Lower lobe of right lung (tissue), 2 donors: ENCODE results near the gene CKAP2L. TPM values are rescaled to one million over a fixed set of nuclear protein-coding genes. Genes with fewer than 3 reads are reported as not detected.
A peak's percentile ranks its signal among the peaks of the same experiment; 100 is the strongest.

Experiments
- ATAC-seq, 2 donors: fragments of 200-7000 bp; cut with Tn5 transposase; one replicate each; pipeline ENCODE4 v1.9.1; 2020 to 2022; ENCODE audit warnings: mild to moderate bottlenecking in 2 of 2, moderate library complexity in 2 of 2
- DNase-seq: peaks from one replicate; pipeline ENCODE4 v3.0.0-alpha.2; 2020
- H3K27ac ChIP-seq: fragments of 200-600 bp; one replicate; pipeline ENCODE4 v1.8.0; 2022
- H3K27me3 ChIP-seq: fragments of 200-600 bp; one replicate; pipeline ENCODE4 v1.8.0; 2022; ENCODE audit warnings: low read depth
- H3K36me3 ChIP-seq: fragments of 200-600 bp; one replicate; pipeline ENCODE4 v1.8.0; 2022; ENCODE audit warnings: mild to moderate bottlenecking
- H3K4me1 ChIP-seq: fragments of 200-600 bp; one replicate; pipeline ENCODE4 v1.8.0; 2022
- H3K4me3 ChIP-seq: fragments of 200-600 bp; one replicate; pipeline ENCODE4 v1.8.0; 2022; ENCODE audit warnings: mild to moderate bottlenecking
- H3K9me3 ChIP-seq: fragments of 200-600 bp; one replicate; pipeline ENCODE4 v1.8.0; 2022
- intact Hi-C: fragments of 100-400 bp; cut with DNase I; formaldehyde crosslinking; loops from one replicate; pipeline ENCODE4 v1.11.0; 2022
- total RNA-seq: library from RNA; stranded (reverse); fragmentation: NEBNext Ultra II Directional; extraction: Animal tissue kit (Norgen Biotek cat#: 25700); gene quantifications from one replicate; pipeline ENCODE4 v1.2.1, GENCODE V29; 2021
- TF ChIP-seq, protein P1 (sequence below): fragments of 200-600 bp; IDR thresholded peaks from one replicate; pipeline ENCODE4 v1.8.0; 2022; ENCODE audit warnings: antibody characterized with exemption, mild to moderate bottlenecking
- donor health status: DM: no; HTN: yes; CAD: no; lungs with severe emphysema.

The CKAP2L gene
- total RNA-seq, 1 donor from 2014 or later: 1.3 TPM

DNA sequence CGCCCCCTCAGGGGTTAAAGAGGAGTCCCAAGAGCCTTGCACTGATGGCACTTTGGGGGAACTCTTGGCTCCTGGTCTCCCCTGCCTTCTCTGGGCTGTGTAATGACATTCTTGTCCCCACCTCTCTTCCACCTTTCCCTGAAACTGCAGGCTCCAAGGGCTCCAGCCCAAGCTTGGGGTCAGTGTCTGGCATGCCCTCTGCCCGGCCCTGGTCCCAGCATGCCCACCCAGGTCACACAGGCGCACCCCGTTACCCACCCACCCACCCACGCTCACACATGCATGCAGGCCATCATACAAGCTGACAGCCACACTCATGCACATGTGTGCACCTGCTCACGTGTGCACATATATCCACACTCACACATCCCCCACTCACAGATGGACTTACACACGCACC lies 50.5 kb downstream of the CKAP2L start:
- Histone ChIP-seq H3K9me3 (no peaks in the 10 kb centered on the region), H3K36me3 (no peaks in the 10 kb centered on the region), H3K4me1 (peaks cover under 1% of the 10 kb centered on the region), H3K27me3 (no peaks in the 10 kb centered on the region), H3K27ac (no peak overlapping the region), H3K4me3 (no peak overlapping the region)
- intact Hi-C loops: no loop called here
- DNase-seq: no peak
- no peak for ATAC-seq
- TF ChIP-seq, protein P1, sequence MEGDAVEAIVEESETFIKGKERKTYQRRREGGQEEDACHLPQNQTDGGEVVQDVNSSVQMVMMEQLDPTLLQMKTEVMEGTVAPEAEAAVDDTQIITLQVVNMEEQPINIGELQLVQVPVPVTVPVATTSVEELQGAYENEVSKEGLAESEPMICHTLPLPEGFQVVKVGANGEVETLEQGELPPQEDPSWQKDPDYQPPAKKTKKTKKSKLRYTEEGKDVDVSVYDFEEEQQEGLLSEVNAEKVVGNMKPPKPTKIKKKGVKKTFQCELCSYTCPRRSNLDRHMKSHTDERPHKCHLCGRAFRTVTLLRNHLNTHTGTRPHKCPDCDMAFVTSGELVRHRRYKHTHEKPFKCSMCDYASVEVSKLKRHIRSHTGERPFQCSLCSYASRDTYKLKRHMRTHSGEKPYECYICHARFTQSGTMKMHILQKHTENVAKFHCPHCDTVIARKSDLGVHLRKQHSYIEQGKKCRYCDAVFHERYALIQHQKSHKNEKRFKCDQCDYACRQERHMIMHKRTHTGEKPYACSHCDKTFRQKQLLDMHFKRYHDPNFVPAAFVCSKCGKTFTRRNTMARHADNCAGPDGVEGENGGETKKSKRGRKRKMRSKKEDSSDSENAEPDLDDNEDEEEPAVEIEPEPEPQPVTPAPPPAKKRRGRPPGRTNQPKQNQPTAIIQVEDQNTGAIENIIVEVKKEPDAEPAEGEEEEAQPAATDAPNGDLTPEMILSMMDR: no peak

DNA sequence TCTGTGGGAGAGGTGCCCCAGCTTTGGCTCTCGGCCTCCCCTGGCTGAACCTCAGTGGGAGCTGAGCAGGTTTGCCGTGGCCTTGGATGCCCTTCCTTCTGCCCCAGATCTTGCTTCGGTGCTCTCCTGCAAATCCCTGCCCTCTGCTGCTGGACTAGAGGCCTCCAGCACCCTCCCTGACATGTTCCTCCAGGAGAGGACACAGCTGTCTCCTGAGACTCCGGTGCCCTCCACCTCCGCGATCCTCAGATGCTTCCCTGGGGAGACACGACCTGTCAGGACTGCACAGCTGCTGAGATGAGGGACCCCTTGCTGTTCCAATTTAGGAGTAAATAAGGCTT lies 50.9 kb downstream of the CKAP2L start:
- no peak overlapping the region for H3K4me3 ChIP-seq
- H3K27me3 ChIP-seq: no peaks in the 10 kb centered on the region
- TF ChIP-seq, protein P1: no peak
- H3K27ac ChIP-seq: no peak overlapping the region
- H3K36me3 ChIP-seq: no peaks in the 10 kb centered on the region
- intact Hi-C loops: no loop called here
- no peak for ATAC-seq
- no peak for DNase-seq
- peaks cover 4% of the 10 kb centered on the region for H3K4me1 ChIP-seq
- no peaks in the 10 kb centered on the region for H3K9me3 ChIP-seq

DNA sequence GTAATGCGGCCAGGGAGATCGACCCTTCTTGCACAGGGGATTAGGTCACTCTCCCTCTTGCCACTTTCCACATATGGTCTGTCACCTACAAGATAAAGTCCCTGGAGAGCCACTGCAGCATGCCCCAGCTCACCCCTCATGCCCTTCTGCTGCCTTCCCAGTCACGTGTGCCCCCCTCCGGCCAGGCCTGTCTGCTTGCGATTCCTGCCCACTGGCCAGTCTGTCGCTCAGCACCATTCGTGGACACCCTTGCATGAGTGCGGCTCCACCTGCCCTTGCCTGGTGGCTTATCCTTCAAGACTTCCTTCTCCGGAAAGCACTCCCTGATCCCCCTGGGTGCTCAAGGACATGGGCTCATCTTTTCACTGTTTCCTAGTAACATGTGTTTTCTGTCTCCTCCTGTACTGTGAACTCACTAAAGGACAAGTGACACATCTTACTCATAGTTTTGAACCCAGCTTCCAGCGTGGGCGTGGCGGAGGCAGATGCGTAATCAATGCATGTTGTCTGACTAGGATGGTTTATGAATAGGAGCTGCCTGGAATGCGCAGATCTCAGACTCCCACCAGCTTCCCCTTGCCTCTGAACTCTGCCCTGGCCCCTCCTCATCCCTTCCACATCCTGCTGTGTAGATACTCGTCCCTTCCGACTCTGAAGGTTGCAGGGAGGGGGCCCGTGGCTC lies 51.4 kb downstream of the CKAP2L start:
- H3K36me3 ChIP-seq: no peaks in the 10 kb centered on the region
- no peaks in the 10 kb centered on the region for H3K27me3 ChIP-seq
- no peak overlapping the region for H3K4me3 ChIP-seq
- TF ChIP-seq, protein P1: no peak
- H3K4me1 ChIP-seq: peaks cover 7% of the 10 kb centered on the region
- DNase-seq: no peak
- H3K27ac ChIP-seq: no peak overlapping the region
- H3K9me3 ChIP-seq: no peaks in the 10 kb centered on the region
- peak; percentile 7 to 28 for ATAC-seq
- intact Hi-C loops: no loop called here

DNA sequence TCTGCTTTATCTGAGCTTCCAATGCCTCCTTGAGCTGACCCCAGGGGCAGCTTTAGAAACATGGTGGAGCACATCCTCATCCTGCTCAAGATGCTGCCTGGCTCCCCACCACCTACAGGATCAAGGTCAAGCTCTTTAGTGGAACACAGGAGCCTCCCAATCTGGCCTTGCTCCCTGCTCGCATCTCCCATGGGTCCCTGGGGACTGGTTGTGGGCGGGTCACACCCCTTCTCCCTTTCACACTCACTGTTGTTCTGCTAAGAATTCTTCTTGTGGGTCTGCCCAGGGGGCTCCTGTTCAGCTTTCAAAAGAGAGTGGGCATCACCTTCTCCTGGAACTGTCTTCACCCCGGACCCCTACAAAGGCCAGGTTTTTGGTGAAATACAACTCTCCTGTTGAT lies 51.9 kb downstream of the CKAP2L start:
- no peak for DNase-seq
- H3K4me1 ChIP-seq: peaks cover 7% of the 10 kb centered on the region

DNA sequence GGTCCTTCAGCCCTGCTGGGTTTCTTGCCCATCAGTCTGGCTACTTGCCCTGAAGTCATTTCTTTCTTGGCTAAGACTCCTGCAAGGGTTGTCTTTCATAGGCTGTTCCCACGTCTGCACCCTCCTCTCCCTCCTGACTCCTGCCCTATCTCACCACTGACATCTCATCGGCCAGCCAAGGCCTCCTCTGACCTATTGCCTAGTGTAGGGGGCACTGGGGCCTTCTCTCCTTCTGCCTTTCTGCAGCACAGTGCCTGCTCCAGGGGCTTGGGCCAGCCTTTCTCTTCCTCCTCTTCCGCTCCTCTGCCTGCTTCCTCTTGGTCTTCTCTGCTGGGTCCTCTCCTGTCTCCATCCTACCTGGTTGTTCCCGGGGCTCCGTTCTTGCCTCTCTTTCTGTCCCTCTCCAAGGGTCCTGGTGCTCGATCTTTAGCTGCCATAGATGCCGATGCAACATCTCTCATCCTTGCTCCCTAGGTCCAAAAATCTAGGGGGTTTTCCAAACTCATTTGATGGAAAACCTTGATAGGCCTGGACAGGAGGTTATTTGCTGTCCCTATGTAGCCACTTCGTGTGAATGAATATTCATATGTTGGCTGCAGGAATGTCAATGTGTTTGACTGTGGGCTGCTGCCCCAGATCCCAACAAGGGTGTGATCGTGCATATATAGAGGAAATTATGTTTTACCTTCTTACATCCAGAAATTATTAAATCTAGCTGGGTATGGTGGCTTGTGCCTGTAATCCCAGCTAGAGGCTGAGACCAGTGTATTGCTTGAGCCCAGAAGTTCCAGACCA lies 53.3 kb downstream of the CKAP2L start:
- no peak overlapping the region for H3K4me3 ChIP-seq
- peaks cover 11% of the 10 kb centered on the region for H3K4me1 ChIP-seq
- intact Hi-C loops: no loop called here

More for the DNA sequence above, 51.9 kb downstream of the CKAP2L start:
- no peaks in the 10 kb centered on the region for H3K27me3 ChIP-seq
- intact Hi-C loops: no loop called here
- no peaks in the 10 kb centered on the region for H3K9me3 ChIP-seq
- no peak overlapping the region for H3K27ac ChIP-seq
- no peaks in the 10 kb centered on the region for H3K36me3 ChIP-seq
- ATAC-seq: no peak
- TF ChIP-seq, protein P1: no peak
- H3K4me3 ChIP-seq: no peak overlapping the region

More for the DNA sequence above, 53.3 kb downstream of the CKAP2L start:
- DNase-seq (no peak), ATAC-seq (no peak)
- TF ChIP-seq, protein P1: no peak
- Histone ChIP-seq H3K9me3 (no peaks in the 10 kb centered on the region), H3K27ac (no peak overlapping the region), H3K36me3 (no peaks in the 10 kb centered on the region), H3K27me3 (no peaks in the 10 kb centered on the region)
